PC-9 (cell line): ENCODE data around the gene RDH13. TPM values are rescaled to one million over a fixed set of nuclear protein-coding genes. Genes with fewer than 3 reads are reported as not detected.
A peak's percentile ranks its signal among the peaks of the same experiment; 100 is the strongest.

ENCODE experiments used
- Bru-seq: library from RNA; stranded (reverse); fragments of 400-500 nt; gene quantifications from one replicate; lab custom pipeline; 2021; lab: Mats Ljungman, UMichigan
- BruChase-seq, 2 experiments: library from RNA; stranded (reverse); fragments of 400-500 nt; gene quantifications; one replicate each; lab custom pipeline; 2021; lab: Mats Ljungman, UMichigan
- BruUV-seq: library from RNA; stranded (reverse); fragments of 400-500 nt; replicated peaks from 2 replicates; lab custom pipeline; 2021; lab: Mats Ljungman, UMichigan
- CTCF ChIA-PET: fragments of 300-600 bp; sonication (Branson Sonifier 250); formaldehyde crosslinking; loops from one replicate; lab custom pipeline; 2022; ENCODE audit warnings: antibody characterized with exemption; lab: Charles Lee
- POLR2A ChIA-PET: fragments of 300-600 bp; sonication (Branson Sonifier 250); formaldehyde crosslinking; loops from one replicate; lab custom pipeline; 2022; ENCODE audit warnings: antibody characterized with exemption; ENCODE audit not compliant: unreplicated experiment; lab: Charles Lee
- DNase-seq, 2 experiments: peaks; one replicate each; pipeline versions ENCODE4 v3.0.0 to v3.0.0-alpha.2; 2015 to 2022; ENCODE audit warnings: mixed read lengths in 1 of 2
- H2AFZ ChIP-seq: fragments of 200-600 bp; sonication (generic); 2 replicates; pipeline ENCODE4 v1.8.1; 2017; ENCODE audit warnings: antibody characterized with exemption
- H3F3A ChIP-seq: fragments of 200-600 bp; sonication (generic); 2 replicates; pipeline ENCODE4 v1.8.1; 2017; ENCODE audit warnings: antibody characterized with exemption, mild to moderate bottlenecking, low read depth; ENCODE audit not compliant: insufficient read depth
- H3K27ac ChIP-seq: fragments of 200-600 bp; sonication (generic); 2 replicates; pipeline ENCODE4 v1.6.1; 2016; ENCODE audit warnings: mixed run types
- H3K27me3 ChIP-seq: fragments of 200-600 bp; sonication (generic); 2 replicates; pipeline ENCODE4 v1.6.1; 2016; ENCODE audit warnings: low read depth, mixed run types; ENCODE audit not compliant: insufficient read depth
- H3K36me3 ChIP-seq: fragments of 200-600 bp; sonication (generic); 2 replicates; pipeline ENCODE4 v1.6.1; 2016; ENCODE audit warnings: low read depth, mixed run types
- H3K4me1 ChIP-seq: fragments of 200-600 bp; sonication (generic); replicated peaks from 2 replicates; pipeline ENCODE4 v1.6.1; 2016; ENCODE audit warnings: mixed run types; ENCODE audit not compliant: insufficient read depth
- H3K4me2 ChIP-seq: fragments of 200-600 bp; sonication (generic); 2 replicates; pipeline ENCODE4 v1.6.1; 2017; ENCODE audit warnings: mixed run types
- H3K4me3 ChIP-seq: fragments of 200-600 bp; sonication (generic); 2 replicates; pipeline ENCODE4 v1.6.1; 2016; ENCODE audit warnings: mixed run types
- H3K79me2 ChIP-seq: fragments of 200-600 bp; sonication (generic); 2 replicates; pipeline ENCODE4 v1.6.1; 2017; ENCODE audit warnings: low read depth, mixed run types
- H3K9me2 ChIP-seq: fragments of 200-600 bp; sonication (generic); 2 replicates; pipeline ENCODE4 v1.8.1; 2017; ENCODE audit warnings: mild to moderate bottlenecking; ENCODE audit not compliant: insufficient read depth
- H3K9me3 ChIP-seq: fragments of 200-600 bp; sonication (generic); 2 replicates; pipeline ENCODE4 v1.8.1; 2016; ENCODE audit warnings: low read depth; ENCODE audit not compliant: insufficient read depth
- H4K20me1 ChIP-seq: fragments of 200-600 bp; sonication (generic); 2 replicates; pipeline ENCODE4 v1.8.1; 2017; ENCODE audit not compliant: insufficient read depth
- EZH2 ChIP-seq: fragments of 200-600 bp; sonication (generic); IDR thresholded peaks from 2 replicates; pipeline ENCODE4 v1.8.0; 2017; ENCODE audit warnings: antibody characterized with exemption, low read depth
- intact Hi-C: fragments of 100-400 bp; cut with micrococcal nuclease; formaldehyde crosslinking; loops from one replicate; pipeline ENCODE4 v1.10.0; 2022; ENCODE audit not compliant: unreplicated experiment
- long read RNA-seq: library from polyadenylated mRNA; stranded (forward); transcript quantifications from one replicate; pipeline ENCODE4 v2.0.0, GENCODE V29; 2022
- total RNA-seq: library from RNA; stranded (reverse); gene quantifications from 2 replicates; pipeline ENCODE4 v1.2.3, GENCODE V29; 2021
- TF ChIP-seq, protein P1 (sequence below): fragments of 200-600 bp; sonication (generic); conservative IDR thresholded peaks from 2 replicates; pipeline ENCODE4 v1.6.1; 2017; ENCODE audit warnings: mixed run types, antibody characterized with exemption, mild to moderate bottlenecking, moderate library complexity

RDH13 gene, protein sequence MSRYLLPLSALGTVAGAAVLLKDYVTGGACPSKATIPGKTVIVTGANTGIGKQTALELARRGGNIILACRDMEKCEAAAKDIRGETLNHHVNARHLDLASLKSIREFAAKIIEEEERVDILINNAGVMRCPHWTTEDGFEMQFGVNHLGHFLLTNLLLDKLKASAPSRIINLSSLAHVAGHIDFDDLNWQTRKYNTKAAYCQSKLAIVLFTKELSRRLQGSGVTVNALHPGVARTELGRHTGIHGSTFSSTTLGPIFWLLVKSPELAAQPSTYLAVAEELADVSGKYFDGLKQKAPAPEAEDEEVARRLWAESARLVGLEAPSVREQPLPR
- 39.8 and 42.1 TPM in 2 replicates for total RNA-seq
- Bru-seq, nascent RNA, result percentile 66 among the genes with signal in this experiment
- percentile 67 among the genes with signal in this experiment for BruChase-seq, experiment 1, labeled RNA remaining after a 2-hour chase
- BruChase-seq, experiment 2, labeled RNA remaining after a 6-hour chase, result percentile 63 among the genes with signal in this experiment
- long read RNA-seq, transcript RDH13-223 (7 exons, 1,931 nt), result major isoform, 14 of 26 reads
- long read RNA-seq, partial matches to known transcripts, result 1 of 26 reads
- long read RNA-seq, other reads (novel, unspliced or antisense), result 10 of 26 reads

DNA sequence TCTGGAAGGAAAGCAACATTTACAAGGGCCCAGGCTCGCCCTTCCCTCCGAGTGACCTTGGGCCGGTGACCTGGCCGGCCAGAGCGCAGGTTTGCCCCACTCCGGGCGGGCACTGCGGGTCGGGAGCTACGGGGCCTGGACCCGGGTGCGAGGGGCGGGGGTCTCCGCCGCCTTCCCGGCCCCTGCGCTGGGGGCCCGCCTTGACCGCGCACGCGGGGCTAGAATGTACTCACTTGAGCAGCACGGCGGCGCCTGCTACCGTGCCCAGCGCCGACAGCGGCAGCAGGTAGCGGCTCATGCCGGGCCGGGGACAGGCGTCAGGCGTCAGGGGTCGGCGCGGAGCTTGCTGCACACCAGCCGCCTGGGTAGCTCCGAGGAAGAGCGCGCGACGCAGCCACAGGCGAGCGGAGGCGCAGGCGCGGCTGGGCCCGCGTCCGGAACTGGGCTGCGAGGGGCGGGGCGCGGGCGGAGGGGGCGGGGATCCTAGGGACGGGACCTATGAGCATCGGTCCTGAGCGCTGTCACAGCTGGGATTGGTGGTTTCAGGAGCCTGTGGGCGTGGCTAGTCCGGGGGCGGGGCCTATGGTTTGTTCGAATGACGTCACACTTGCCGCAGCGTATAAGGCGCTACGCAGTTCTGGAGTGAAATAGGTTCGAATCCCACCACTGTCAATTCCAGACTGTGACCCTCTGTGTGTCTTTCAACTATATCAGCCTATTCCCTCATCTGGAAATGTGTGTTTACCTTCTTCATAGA, at the start of gene RDH13:
Gene RDH13 (minus strand): TSS at position 414 of the 757 bp plus-strand sequence. CDS start 116 bp downstream, at position 298.
- DNase-seq, result peak; percentile 95 to 98
- Histone ChIP-seq H3K4me2 (peak within 1 kb of the TSS; percentile 93), H3K4me1 (peaks cover 16% of the 10 kb centered on the region), H2AFZ (peak within 1 kb of the TSS; percentile 86), H3K9me3 (no peaks in the 10 kb centered on the region), H3K9me2 (no peaks in the 10 kb centered on the region), H3K36me3 (peaks cover 16% of the 10 kb centered on the region), H3K4me3 (peak within 1 kb of the TSS; percentile 100), H3K27ac (peak within 1 kb of the TSS; percentile 71), H3K27me3 (no peaks in the 10 kb centered on the region), H3K79me2 (peaks cover 40% of the 10 kb centered on the region), H4K20me1 (peaks cover 15% of the 10 kb centered on the region; the same call in 1 of the 2 replicates), H3F3A (peaks cover 14% of the 10 kb centered on the region; the same call in 1 of the 2 replicates)
- no peak for TF ChIP-seq EZH2
- TF ChIP-seq, protein P1, sequence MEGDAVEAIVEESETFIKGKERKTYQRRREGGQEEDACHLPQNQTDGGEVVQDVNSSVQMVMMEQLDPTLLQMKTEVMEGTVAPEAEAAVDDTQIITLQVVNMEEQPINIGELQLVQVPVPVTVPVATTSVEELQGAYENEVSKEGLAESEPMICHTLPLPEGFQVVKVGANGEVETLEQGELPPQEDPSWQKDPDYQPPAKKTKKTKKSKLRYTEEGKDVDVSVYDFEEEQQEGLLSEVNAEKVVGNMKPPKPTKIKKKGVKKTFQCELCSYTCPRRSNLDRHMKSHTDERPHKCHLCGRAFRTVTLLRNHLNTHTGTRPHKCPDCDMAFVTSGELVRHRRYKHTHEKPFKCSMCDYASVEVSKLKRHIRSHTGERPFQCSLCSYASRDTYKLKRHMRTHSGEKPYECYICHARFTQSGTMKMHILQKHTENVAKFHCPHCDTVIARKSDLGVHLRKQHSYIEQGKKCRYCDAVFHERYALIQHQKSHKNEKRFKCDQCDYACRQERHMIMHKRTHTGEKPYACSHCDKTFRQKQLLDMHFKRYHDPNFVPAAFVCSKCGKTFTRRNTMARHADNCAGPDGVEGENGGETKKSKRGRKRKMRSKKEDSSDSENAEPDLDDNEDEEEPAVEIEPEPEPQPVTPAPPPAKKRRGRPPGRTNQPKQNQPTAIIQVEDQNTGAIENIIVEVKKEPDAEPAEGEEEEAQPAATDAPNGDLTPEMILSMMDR, result no peak; the same call in 1 of the 2 replicates
- intact Hi-C loops, result loop anchor here (10.0 kb wide), 3 partner anchors 108 to 598 kb away; partner anchors contain the start of genes LENG9 and ZNF628
- POLR2A ChIA-PET, result interaction anchor here (0.5 to 0.6 kb wide), 4 partner anchors 9 to 1868 kb away, joined by 4 to 12 read pairs (median 5); no protein-coding TSS in a partner anchor
- no TSS peak for BruUV-seq
- CTCF ChIA-PET, result interaction anchor here (0.6 kb wide), 1 partner anchor 399 kb away, joined by 3 read pairs; no protein-coding TSS in a partner anchor

DNA sequence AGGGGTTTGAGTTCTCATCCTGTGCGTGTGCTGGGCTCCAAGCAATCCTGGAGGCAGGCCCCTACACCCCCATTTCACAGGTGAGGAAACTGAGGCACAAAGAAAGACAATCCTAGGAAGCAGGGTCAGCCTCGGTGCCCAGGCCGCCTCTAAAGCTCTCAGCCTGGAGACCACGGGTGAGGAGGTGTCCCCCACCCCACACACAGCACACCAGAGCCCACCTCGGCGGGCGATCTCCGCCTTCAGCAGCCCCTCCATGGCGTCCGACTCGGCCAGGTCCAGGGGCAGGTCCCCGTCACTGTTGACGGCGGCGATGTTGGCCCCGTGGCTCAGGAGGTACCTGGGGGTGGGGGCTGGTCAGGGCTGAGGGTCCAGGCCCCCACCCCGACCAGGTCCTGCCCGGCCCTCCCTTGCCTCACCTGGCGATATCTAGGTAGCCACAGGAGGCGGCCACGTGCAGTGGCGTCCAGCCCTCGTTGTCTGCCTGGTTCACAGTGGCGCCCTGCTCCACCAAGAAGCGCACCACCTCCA, 49.4 kb upstream of the RDH13 start:
- Histone ChIP-seq H2AFZ (no peak overlapping the region), H3K9me2 (no peaks in the 10 kb centered on the region), H3K9me3 (no peaks in the 10 kb centered on the region), H3F3A (no peaks in the 10 kb centered on the region; the same call in 1 of the 2 replicates), H3K36me3 (no peaks in the 10 kb centered on the region; the same call in 1 of the 2 replicates), H3K27me3 (no peaks in the 10 kb centered on the region), H3K27ac (no peak overlapping the region), H4K20me1 (peaks cover 54% of the 10 kb centered on the region), H3K79me2 (peaks cover 57% of the 10 kb centered on the region), H3K4me3 (no peak overlapping the region), H3K4me1 (peaks cover 12% of the 10 kb centered on the region), H3K4me2 (no peak overlapping the region)
- POLR2A ChIA-PET, result no interaction called here
- intact Hi-C loops, result no loop called here
- TF ChIP-seq, protein P1, result no peak
- TF ChIP-seq EZH2, result no peak
- BruUV-seq, result no TSS peak
- DNase-seq, result no peak
- CTCF ChIA-PET, result no interaction called here
